Nephron progenitor cell (in vitro differentiated cells): Measurements from ENCODE around the gene C1orf174.
"Not testable (repeated sequence)": the region's sequence is repeated elsewhere in the genome, so short reads cannot be mapped to it uniquely, and the experiment has no call there.

Experiments used
- DNase-seq: peaks from one replicate; pipeline ENCODE4 v3.0.0; 2021
- H3K27ac Mint-ChIP-seq: 2 replicates; pipeline ENCODE4 v1.8.0; 2021; ENCODE audit warnings: mild to moderate bottlenecking, moderate library complexity, mixed read lengths
- H3K27me3 Mint-ChIP-seq: 2 replicates; pipeline ENCODE4 v1.8.0; 2021; ENCODE audit warnings: mild to moderate bottlenecking, low read depth, mixed read lengths; ENCODE audit not compliant: poor library complexity
- H3K36me3 Mint-ChIP-seq: 2 replicates; pipeline ENCODE4 v1.8.0; 2021; ENCODE audit warnings: low read depth, mixed read lengths
- H3K4me1 Mint-ChIP-seq: 2 replicates; pipeline ENCODE4 v1.8.0; 2021; ENCODE audit warnings: mixed read lengths
- H3K4me3 Mint-ChIP-seq: 2 replicates; pipeline ENCODE4 v1.8.0; 2021; ENCODE audit warnings: mild to moderate bottlenecking, moderate library complexity, mixed read lengths
- H3K9me3 Mint-ChIP-seq: 2 replicates; pipeline ENCODE4 v1.8.0; 2021; ENCODE audit warnings: mild to moderate bottlenecking, moderate library complexity, mixed read lengths
- CTCF ChIP-seq: fragments of 200-600 bp; sonication (generic); IDR thresholded peaks from 2 replicates; pipeline ENCODE4 v1.5.0; 2021; ENCODE audit warnings: antibody characterized with exemption

C1orf174 gene

GRCh38 chr1:3918966-3919611, 19.0 kb upstream of the C1orf174 start:
- H3K9me3 Mint-ChIP-seq, result peaks cover 8% of the 10 kb centered on the region
- TF ChIP-seq CTCF, result no peak
- H3K4me1 Mint-ChIP-seq, result peaks cover 4% of the 10 kb centered on the region
- no peak overlapping the region for H3K27ac Mint-ChIP-seq
- DNase-seq, result no peak
- H3K27me3 Mint-ChIP-seq, result peaks cover 13% of the 10 kb centered on the region
- no peak overlapping the region for H3K4me3 Mint-ChIP-seq
- H3K36me3 Mint-ChIP-seq, result no peaks in the 10 kb centered on the region

- DNase-seq, H3K27ac Mint-ChIP-seq, H3K9me3 Mint-ChIP-seq, H3K4me1 Mint-ChIP-seq, H3K36me3 Mint-ChIP-seq, H3K4me3 Mint-ChIP-seq: not testable (repeated sequence)
- peaks cover 10% of the 10 kb centered on the region for H3K27me3 Mint-ChIP-seq
Observed at GRCh38 chr1:3918359-3918758, 18.3 kb upstream of the C1orf174 start.

GRCh38 chr1:3917761-3918160, 17.7 kb upstream of the C1orf174 start:
- Mint-ChIP-seq H3K27me3 (peaks cover 10% of the 10 kb centered on the region), H3K4me3 (no peak overlapping the region), H3K4me1 (no peaks in the 10 kb centered on the region), H3K9me3 (peaks cover 8% of the 10 kb centered on the region), H3K36me3 (no peaks in the 10 kb centered on the region), H3K27ac (no peak overlapping the region)
- no peak for TF ChIP-seq CTCF
- no peak for DNase-seq

GRCh38 chr1:3915551-3916121, 15.6 kb upstream of the C1orf174 start:
- Mint-ChIP-seq H3K27me3 (peaks cover 13% of the 10 kb centered on the region), H3K4me1 (peaks cover 13% of the 10 kb centered on the region), H3K9me3 (peaks cover 8% of the 10 kb centered on the region), H3K36me3 (no peaks in the 10 kb centered on the region), H3K27ac (no peak overlapping the region), H3K4me3 (no peak overlapping the region)
- no peak for TF ChIP-seq CTCF
- no peak for DNase-seq

GRCh38 chr1:3914911-3915310, 14.8 kb upstream of the C1orf174 start:
- no peaks in the 10 kb centered on the region for H3K36me3 Mint-ChIP-seq
- H3K27ac Mint-ChIP-seq, result no peak overlapping the region
- DNase-seq, result no peak
- H3K9me3 Mint-ChIP-seq, result peaks cover 8% of the 10 kb centered on the region
- peaks cover 17% of the 10 kb centered on the region for H3K4me1 Mint-ChIP-seq
- no peak overlapping the region for H3K4me3 Mint-ChIP-seq
- H3K27me3 Mint-ChIP-seq, result peaks cover 13% of the 10 kb centered on the region
- no peak for TF ChIP-seq CTCF

GRCh38 chr1:3914331-3914851, 14.3 kb upstream of the C1orf174 start:
- no peaks in the 10 kb centered on the region for H3K36me3 Mint-ChIP-seq
- H3K27me3 Mint-ChIP-seq, result peaks cover 13% of the 10 kb centered on the region
- no peak overlapping the region for H3K27ac Mint-ChIP-seq
- TF ChIP-seq CTCF, result no peak
- no peak for DNase-seq
- peaks cover 22% of the 10 kb centered on the region for H3K4me1 Mint-ChIP-seq
- peaks cover 8% of the 10 kb centered on the region for H3K9me3 Mint-ChIP-seq
- no peak overlapping the region for H3K4me3 Mint-ChIP-seq
